ENCODE measurements around the gene DUXA. TPM values are rescaled to one million over a fixed set of nuclear protein-coding genes. Genes with fewer than 3 reads are reported as not detected.

The DUXA gene
- polyA plus RNA-seq, 3 donors: not detected

DNA sequence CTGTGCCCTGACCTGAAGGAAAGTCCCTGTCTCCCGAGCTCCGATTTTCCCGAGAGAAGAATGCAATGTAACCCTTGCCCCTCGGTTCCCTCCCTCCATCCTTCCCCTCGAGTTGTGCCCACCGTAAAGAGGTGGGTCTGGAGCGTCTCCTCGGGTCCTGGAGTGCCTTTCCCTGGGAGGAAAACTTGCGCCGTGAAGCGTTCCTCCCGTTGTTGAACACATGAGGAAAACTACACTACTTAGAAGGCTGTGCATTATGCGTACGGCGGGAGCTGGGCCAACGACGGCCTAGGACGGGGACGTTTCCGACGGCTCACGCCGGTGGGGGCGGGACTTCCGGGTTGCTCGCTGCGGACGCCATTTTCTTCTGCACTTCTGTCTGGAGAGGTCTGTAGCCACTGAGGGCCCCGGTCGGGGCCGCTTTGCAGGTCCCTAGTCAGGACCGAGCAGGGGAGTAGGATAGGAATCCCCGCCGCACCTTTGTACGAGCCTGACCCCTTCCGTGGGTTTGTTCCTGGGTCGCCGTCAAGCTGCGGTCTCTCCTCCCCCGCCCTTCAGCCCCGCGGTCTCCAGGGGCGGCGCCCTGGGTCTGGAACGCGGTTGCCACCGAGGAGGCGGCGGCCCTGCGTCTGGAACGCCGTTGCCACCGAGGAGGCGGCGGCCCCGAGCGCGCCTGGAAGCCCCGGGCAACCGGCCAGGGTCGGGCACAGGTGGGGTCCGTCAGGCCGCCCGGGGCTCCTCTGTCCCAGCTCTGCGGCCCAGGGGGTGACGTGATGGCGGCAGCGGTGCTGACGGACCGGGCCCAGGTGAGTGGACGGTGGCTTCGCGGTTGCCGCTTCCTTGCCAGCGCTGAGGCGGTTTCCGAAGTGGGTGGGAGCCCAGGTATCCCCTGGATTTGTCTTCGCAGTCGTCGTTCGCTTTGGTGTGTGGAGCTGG is 24.1 kb upstream of the DUXA start, which contains the start of gene ZNF264:
ZNF264 (plus strand) TSS at position 360 of the 936 bp plus-strand sequence; CDS start at position 774, 414 bp downstream.
- Mint-ChIP-seq H3K9me3 (peaks cover 35 to 86% (median 56%) of the 10 kb centered on the region in 7 donors), H3K36me3 (peaks cover 40 to 49% of the 10 kb centered on the region in 2 donors), H3K4me3 (peak within 1 kb of the TSS; percentile 88 to 97), H3K4me1 (peaks cover 30% of the 10 kb centered on the region), H3K27me3 (ENCODE audit: low read depth in 3 of 3) (peaks cover 0 to 10% (median 4%) of the 10 kb centered on the region in 3 donors), H3K27ac (peak within 1 kb of the TSS; percentile 80 to 93 (median 90))
- DNase-seq: peak; percentile 75 to 88 (median 75)
- Histone ChIP-seq H3K27ac (ENCODE audit: low read depth in 1 of 2, low read length in 2 of 2) (peak within 1 kb of the TSS; percentile 61 to 90), H3K36me3 (replicated peaks in 1 of 2; ENCODE audit: control insufficient read depth in 1 of 2, insufficient read depth in 2 of 2, low read length in 2 of 2) (peaks cover 30 to 40% of the 10 kb centered on the region in 2 donors), H3K79me2 (ENCODE audit: insufficient read depth, low read length) (peaks cover 23% of the 10 kb centered on the region), H3K4me1 (ENCODE audit: control insufficient read depth in 1 of 2, insufficient read depth in 2 of 2, low read length in 2 of 2) (peaks cover 15 to 23% of the 10 kb centered on the region in 2 donors), H3K27me3 (ENCODE audit: control insufficient read depth in 2 of 2, insufficient read depth in 2 of 2, low read length in 2 of 2) (no peaks in the 10 kb centered on the region), H2AFZ (ENCODE audit: insufficient read depth, low read depth, low read length, poor library complexity, severe bottlenecking) (peak within 1 kb of the TSS; percentile 96), H3K9me3 (replicated peaks in 1 of 2; ENCODE audit: control insufficient read depth in 1 of 2, insufficient read depth in 1 of 2, low read length in 2 of 2) (peaks cover 42 to 46% of the 10 kb centered on the region in 2 donors), H3K4me3 (replicated peaks in 1 of 3; ENCODE audit: low read depth in 2 of 3, low read length in 3 of 3) (peak within 1 kb of the TSS; percentile 62 to 89 (median 73)), H3K9ac (ENCODE audit: insufficient read depth, low read length, poor library complexity, severe bottlenecking) (peak within 1 kb of the TSS; percentile 89), H4K20me1 (ENCODE audit: insufficient read depth, low read length) (no peaks in the 10 kb centered on the region), H3K4me2 (replicated peaks; ENCODE audit: extremely low read depth, low read length, poor library complexity, severe bottlenecking) (peak within 1 kb of the TSS; percentile 87)
- under 1% methylated on average over 79 of the region's 81 CpGs for WGBS (ENCODE audit: insufficient coverage)
- intact Hi-C loops (cut with micrococcal nuclease): no loop called here
- TF ChIP-seq, protein P1, sequence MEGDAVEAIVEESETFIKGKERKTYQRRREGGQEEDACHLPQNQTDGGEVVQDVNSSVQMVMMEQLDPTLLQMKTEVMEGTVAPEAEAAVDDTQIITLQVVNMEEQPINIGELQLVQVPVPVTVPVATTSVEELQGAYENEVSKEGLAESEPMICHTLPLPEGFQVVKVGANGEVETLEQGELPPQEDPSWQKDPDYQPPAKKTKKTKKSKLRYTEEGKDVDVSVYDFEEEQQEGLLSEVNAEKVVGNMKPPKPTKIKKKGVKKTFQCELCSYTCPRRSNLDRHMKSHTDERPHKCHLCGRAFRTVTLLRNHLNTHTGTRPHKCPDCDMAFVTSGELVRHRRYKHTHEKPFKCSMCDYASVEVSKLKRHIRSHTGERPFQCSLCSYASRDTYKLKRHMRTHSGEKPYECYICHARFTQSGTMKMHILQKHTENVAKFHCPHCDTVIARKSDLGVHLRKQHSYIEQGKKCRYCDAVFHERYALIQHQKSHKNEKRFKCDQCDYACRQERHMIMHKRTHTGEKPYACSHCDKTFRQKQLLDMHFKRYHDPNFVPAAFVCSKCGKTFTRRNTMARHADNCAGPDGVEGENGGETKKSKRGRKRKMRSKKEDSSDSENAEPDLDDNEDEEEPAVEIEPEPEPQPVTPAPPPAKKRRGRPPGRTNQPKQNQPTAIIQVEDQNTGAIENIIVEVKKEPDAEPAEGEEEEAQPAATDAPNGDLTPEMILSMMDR (IDR thresholded peaks at IDR 0.05): no peak

DNA sequence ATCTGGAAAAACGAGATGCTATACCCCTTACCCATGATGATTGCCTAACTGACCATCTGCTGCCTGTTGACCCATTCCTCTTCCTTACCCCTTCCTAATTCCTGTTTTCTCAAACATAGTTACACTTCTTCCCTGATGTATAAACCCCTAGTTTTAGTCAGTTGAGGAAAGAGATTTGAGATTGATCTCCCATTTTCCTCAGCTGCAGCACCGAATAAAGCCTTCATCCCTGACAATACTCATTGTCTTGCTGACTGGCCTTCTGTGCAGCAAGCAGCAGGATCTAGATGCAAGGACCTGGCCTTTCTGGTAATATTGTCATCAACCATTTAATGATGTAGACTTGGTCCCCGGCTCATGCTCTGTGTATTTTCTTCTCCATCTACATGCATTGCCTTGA is 23.0 kb upstream of the DUXA start:
- Histone ChIP-seq H3K9ac (ENCODE audit: insufficient read depth, low read length, poor library complexity, severe bottlenecking) (no peak overlapping the region), H3K4me2 (replicated peaks; ENCODE audit: extremely low read depth, low read length, poor library complexity, severe bottlenecking) (no peak overlapping the region), H2AFZ (ENCODE audit: insufficient read depth, low read depth, low read length, poor library complexity, severe bottlenecking) (peak overlapping the region; percentile 96), H3K79me2 (ENCODE audit: insufficient read depth, low read length) (peaks cover 23% of the 10 kb centered on the region), H3K27me3 (ENCODE audit: control insufficient read depth in 2 of 2, insufficient read depth in 2 of 2, low read length in 2 of 2) (no peaks in the 10 kb centered on the region), H4K20me1 (ENCODE audit: insufficient read depth, low read length) (no peaks in the 10 kb centered on the region), H3K4me3 (replicated peaks in 1 of 3; ENCODE audit: low read depth in 2 of 3, low read length in 3 of 3) (peak overlapping the region in 1 of 3 experiments; percentile 89), H3K4me1 (ENCODE audit: control insufficient read depth in 1 of 2, insufficient read depth in 2 of 2, low read length in 2 of 2) (peaks cover 15 to 23% of the 10 kb centered on the region in 2 donors), H3K27ac (ENCODE audit: low read depth in 1 of 2, low read length in 2 of 2) (no peak overlapping the region), H3K9me3 (replicated peaks in 1 of 2; ENCODE audit: control insufficient read depth in 1 of 2, insufficient read depth in 1 of 2, low read length in 2 of 2) (peaks cover 52 to 53% of the 10 kb centered on the region in 2 donors), H3K36me3 (replicated peaks in 1 of 2; ENCODE audit: control insufficient read depth in 1 of 2, insufficient read depth in 2 of 2, low read length in 2 of 2) (peaks cover 21 to 29% of the 10 kb centered on the region in 2 donors)
- Mint-ChIP-seq H3K27ac (no peak overlapping the region), H3K36me3 (peaks cover 29 to 39% of the 10 kb centered on the region in 2 donors), H3K4me1 (peaks cover 30% of the 10 kb centered on the region), H3K27me3 (ENCODE audit: low read depth in 3 of 3) (peaks cover 2 to 10% (median 4%) of the 10 kb centered on the region in 3 donors), H3K9me3 (peaks cover 39 to 85% (median 65%) of the 10 kb centered on the region in 7 donors), H3K4me3 (peak overlapping the region; percentile 88 to 97)
- DNase-seq: no peak
- TF ChIP-seq, protein P1 (IDR thresholded peaks at IDR 0.05): no peak
- intact Hi-C loops (cut with micrococcal nuclease): no loop called here
- 44% methylated on average over 2 of the region's 3 CpGs for WGBS (ENCODE audit: insufficient coverage)
